Caki2 (cell line): ENCODE results near the gene RAB11B. TPM values are rescaled to one million over a fixed set of nuclear protein-coding genes. Genes with fewer than 3 reads are reported as not detected.

ENCODE experiments used
- DNase-seq: peaks from one replicate; pipeline ENCODE4 v3.0.0-alpha.2; 2015; ENCODE audit warnings: low read depth
- in situ Hi-C: cut with HindIII; loops from 2 replicates; pipeline ENCODE4 v1.10.0; 2016; ENCODE audit warnings: low sequenced_read_pairs, low pct_unique_long_range_greater_than_20kb, mixed read lengths
- total RNA-seq: library from RNA; depleted of rRNA; stranded (reverse); fragments of >200 nt; shearing (Covaris generic); gene quantifications from 2 replicates; pipeline ENCODE4 v1.2.3, GENCODE V29; 2014; ENCODE audit warnings: low replicate concordance; rRNA removed

The RAB11B gene
- total RNA-seq, 1 experiment from 2014 or later: 14.4 TPM

- DNase-seq: no peak
- in situ Hi-C loops: no loop called here
Measured at GRCh38 chr19:8449830-8450229, 59.7 kb downstream of the RAB11B start.

- in situ Hi-C loops: no loop called here
- DNase-seq: no peak
Measured at GRCh38 chr19:8451377-8451776, 61.2 kb downstream of the RAB11B start.

DNA sequence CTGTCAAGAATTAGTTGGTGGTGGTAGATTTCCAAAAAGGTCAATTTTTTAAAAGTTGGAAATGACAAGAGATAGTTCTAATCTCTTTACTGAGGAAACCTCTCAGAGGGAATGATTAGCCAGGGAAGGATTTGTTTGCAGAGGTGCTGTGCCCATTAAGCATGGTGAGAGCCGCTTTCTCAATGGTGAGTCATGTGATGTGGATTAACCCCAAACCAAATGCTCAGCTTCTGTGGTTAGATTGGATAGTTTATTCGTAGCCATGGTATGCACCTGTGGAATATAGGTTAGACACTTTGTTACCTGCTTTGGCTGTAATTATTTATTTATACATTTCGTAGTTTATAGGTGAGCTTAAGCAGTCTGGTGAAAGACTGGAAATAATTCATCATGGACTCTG is 61.7 kb downstream of the RAB11B start:
- DNase-seq: peak; percentile 39
- in situ Hi-C loops: no loop called here

GRCh38 chr19:8452446-8453123 is 62.4 kb downstream of the RAB11B start:
- in situ Hi-C loops: no loop called here
- no peak for DNase-seq

DNA sequence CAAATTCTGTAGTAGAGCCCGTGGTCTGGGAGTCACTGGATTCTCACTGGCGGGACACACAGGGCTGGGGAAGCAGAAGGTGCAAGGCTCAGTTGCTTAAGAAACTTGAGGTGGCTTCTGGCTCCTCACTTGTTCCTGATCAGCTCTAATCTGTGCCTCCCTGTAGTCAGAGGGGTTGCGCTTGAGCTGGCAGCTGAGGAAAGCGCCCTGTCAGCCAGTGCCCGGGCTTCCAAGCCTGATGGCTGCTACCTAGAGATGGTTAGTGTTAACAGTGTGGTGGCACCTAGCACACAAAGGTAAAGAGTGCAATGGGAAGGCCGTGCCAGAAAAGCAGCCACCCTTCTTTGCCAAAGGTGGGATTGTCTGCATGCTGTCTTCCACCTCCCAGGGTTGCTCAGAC is 63.5 kb downstream of the RAB11B start:
- no peak for DNase-seq
- in situ Hi-C loops: no loop called here

Other genes with a start within 250 kb of the RAB11B start
- gene FBN3, start 240.8 kb upstream of the RAB11B start, total RNA-seq: not detected in 2 replicates
- gene CERS4, start 181.0 kb upstream of the RAB11B start, total RNA-seq: 1.8 and 4.4 TPM in 2 replicates
- gene CD320, start 82.0 kb upstream of the RAB11B start, total RNA-seq: 53.4 and 70.5 TPM in 2 replicates
- 29.0 and 45.1 TPM in 2 replicates for gene NDUFA7, start 69.0 kb upstream of the RAB11B start, total RNA-seq
- 303 and 373 TPM in 2 replicates for gene RPS28, start 68.9 kb upstream of the RAB11B start, total RNA-seq
- 5.3 and 5.6 TPM in 2 replicates for gene KANK3, start 47.1 kb upstream of the RAB11B start, total RNA-seq
- gene ANGPTL4, start 26.2 kb upstream of the RAB11B start, total RNA-seq: 27.5 and 27.8 TPM in 2 replicates
- gene MARCHF2, start 22.9 kb downstream of the RAB11B start, total RNA-seq: 47.5 and 58.4 TPM in 2 replicates
- 55.7 and 66.6 TPM in 2 replicates for gene HNRNPM, start 54.6 kb downstream of the RAB11B start, total RNA-seq
- gene PRAM1, start 112.3 kb downstream of the RAB11B start, total RNA-seq: not detected in 2 replicates
- 0.81 TPM in 1 of 2 replicates, not detected in the other for gene ZNF414, start 123.8 kb downstream of the RAB11B start, total RNA-seq
- gene MYO1F, start 187.1 kb downstream of the RAB11B start, total RNA-seq: 0.03 and 0.52 TPM in 2 replicates
- 1.2 and 4.8 TPM in 2 replicates for gene ADAMTS10, start 220.4 kb downstream of the RAB11B start, total RNA-seq
- not detected in 2 replicates for gene NFILZ, start 240.3 kb downstream of the RAB11B start, total RNA-seq